HepG2 (cell line): ENCODE measurements around the gene TAS2R50. TPM values are rescaled to one million over a fixed set of nuclear protein-coding genes. Genes with fewer than 3 reads are reported as not detected.

Experiments used
- HCFC1 ChIP-seq: fragments of 150-350 bp; IDR thresholded peaks from 2 replicates; pipeline ENCODE4 v1.6.1; 2014; ENCODE audit warnings: low read depth, low read length
- polyA plus RNA-seq, 8 experiments: library from polyadenylated mRNA; depleted of rRNA in 3 of 8; stranded (reverse) in 7 of 8; unstranded in 1 of 8; fragments of >200 nt; fragmentation: Illumina TruSeq in 4 of 8; extraction: Trizol in 4 of 8; gene quantifications; 2 replicates each; pipeline versions ENCODE4 v1.2.1 to v1.2.3, GENCODE V29; 2011 to 2016; ENCODE audit warnings: low read depth in 4 of 8, missing spikeins in 1 of 8, mixed read lengths in 1 of 8; ENCODE audit not compliant: insufficient read depth in 1 of 8
- total RNA-seq, 5 experiments: library from RNA; depleted of rRNA; stranded (reverse); fragments of >200 nt; fragmentation: Illumina TruSeq; extraction: Trizol; gene quantifications; 2 replicates each; pipeline ENCODE4 v1.2.3, GENCODE V29; 2016; ENCODE audit warnings: low read depth in 1 of 5
- TF ChIP-seq, protein P1 (sequence below): sonication (generic); formaldehyde crosslinking; conservative IDR thresholded peaks from 2 replicates; pipeline ENCODE4 v1.4.0; 2020; ENCODE audit warnings: missing genetic modification reagents

The TAS2R50 gene
- total and polyA plus RNA-seq, 2 of the 13 experiments (the other 11 are each of a cell fraction or from before 2014, with no cell fraction given): 0.17 to 2.2 TPM

DNA sequence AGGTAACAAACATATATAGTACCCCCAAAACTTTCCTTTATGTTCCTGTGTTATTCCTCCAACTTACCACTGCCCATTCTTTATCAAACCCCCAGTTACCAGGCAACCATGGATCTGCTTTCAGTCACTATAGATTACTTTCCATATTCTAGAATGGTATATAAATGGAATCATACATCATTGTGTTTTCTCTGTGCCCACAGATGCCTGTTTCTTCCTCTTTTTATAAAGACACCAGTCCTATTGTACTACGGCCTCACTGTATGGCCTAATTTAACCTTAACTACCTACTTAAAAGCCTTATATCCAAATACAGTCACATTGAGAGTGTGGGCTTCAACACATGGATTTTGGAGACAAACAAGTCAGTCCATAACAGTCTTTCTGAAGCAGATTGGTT, 50.2 kb downstream of the TAS2R50 start (continued):
- TF ChIP-seq, protein P1, sequence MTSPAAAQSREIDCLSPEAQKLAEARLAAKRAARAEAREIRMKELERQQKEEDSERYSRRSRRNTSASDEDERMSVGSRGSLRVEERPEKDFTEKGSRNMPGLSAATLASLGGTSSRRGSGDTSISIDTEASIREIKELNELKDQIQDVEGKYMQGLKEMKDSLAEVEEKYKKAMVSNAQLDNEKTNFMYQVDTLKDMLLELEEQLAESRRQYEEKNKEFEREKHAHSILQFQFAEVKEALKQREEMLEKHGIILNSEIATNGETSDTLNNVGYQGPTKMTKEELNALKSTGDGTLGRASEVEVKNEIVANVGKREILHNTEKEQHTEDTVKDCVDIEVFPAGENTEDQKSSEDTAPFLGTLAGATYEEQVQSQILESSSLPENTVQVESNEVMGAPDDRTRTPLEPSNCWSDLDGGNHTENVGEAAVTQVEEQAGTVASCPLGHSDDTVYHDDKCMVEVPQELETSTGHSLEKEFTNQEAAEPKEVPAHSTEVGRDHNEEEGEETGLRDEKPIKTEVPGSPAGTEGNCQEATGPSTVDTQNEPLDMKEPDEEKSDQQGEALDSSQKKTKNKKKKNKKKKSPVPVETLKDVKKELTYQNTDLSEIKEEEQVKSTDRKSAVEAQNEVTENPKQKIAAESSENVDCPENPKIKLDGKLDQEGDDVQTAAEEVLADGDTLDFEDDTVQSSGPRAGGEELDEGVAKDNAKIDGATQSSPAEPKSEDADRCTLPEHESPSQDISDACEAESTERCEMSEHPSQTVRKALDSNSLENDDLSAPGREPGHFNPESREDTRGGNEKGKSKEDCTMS (CRISPR knock-in tag): no peak
- TF ChIP-seq HCFC1: no peak
- TF ChIP-seq, all 625 proteins: peak for 0

Other genes starting within 250 kb of the TAS2R50 start
- not detected in 2 replicates for gene TAS2R7, start 184.3 kb downstream of the TAS2R50 start, total RNA-seq (2016; rRNA removed; fragmentation: Illumina TruSeq; extraction: Trizol)
- gene TAS2R7, start 184.3 kb downstream of the TAS2R50 start, polyA plus RNA-seq (2011; rRNA removed): not detected in 2 replicates
- gene TAS2R8, start 179.6 kb downstream of the TAS2R50 start, total RNA-seq (2016; rRNA removed; fragmentation: Illumina TruSeq; extraction: Trizol): 0.09 TPM in 1 of 2 replicates, not detected in the other
- gene TAS2R8, start 179.6 kb downstream of the TAS2R50 start, polyA plus RNA-seq (2011; rRNA removed): not detected in 2 replicates
- 0.11 TPM in 1 of 2 replicates, not detected in the other for gene TAS2R9, start 176.7 kb downstream of the TAS2R50 start, total RNA-seq (2016; rRNA removed; fragmentation: Illumina TruSeq; extraction: Trizol)
- not detected in 2 replicates for gene TAS2R9, start 176.7 kb downstream of the TAS2R50 start, polyA plus RNA-seq (2011; rRNA removed)
- 1.00 TPM in 1 of 2 replicates, not detected in the other for gene TAS2R10, start 160.6 kb downstream of the TAS2R50 start, total RNA-seq (2016; rRNA removed; fragmentation: Illumina TruSeq; extraction: Trizol)
- gene TAS2R10, start 160.6 kb downstream of the TAS2R50 start, polyA plus RNA-seq (2011; rRNA removed): 0.98 and 1.1 TPM in 2 replicates
- gene PRR4, start 137.4 kb downstream of the TAS2R50 start, total RNA-seq (2016; rRNA removed; fragmentation: Illumina TruSeq; extraction: Trizol): 1.2 and 2.3 TPM in 2 replicates
- 5.4 and 6.0 TPM in 2 replicates for gene PRR4, start 137.4 kb downstream of the TAS2R50 start, polyA plus RNA-seq (2011; rRNA removed)
- gene PRH1, start 102.7 kb downstream of the TAS2R50 start, total RNA-seq (2016; rRNA removed; fragmentation: Illumina TruSeq; extraction: Trizol): 5.5 and 18.8 TPM in 2 replicates
- 5.3 and 6.4 TPM in 2 replicates for gene PRH1, start 102.7 kb downstream of the TAS2R50 start, polyA plus RNA-seq (2011; rRNA removed)
- 0.46 and 1.3 TPM in 2 replicates for gene TAS2R13, start 77.3 kb downstream of the TAS2R50 start, total RNA-seq (2016; rRNA removed; fragmentation: Illumina TruSeq; extraction: Trizol)
- 0.27 and 0.33 TPM in 2 replicates for gene TAS2R13, start 77.3 kb downstream of the TAS2R50 start, polyA plus RNA-seq (2011; rRNA removed)
- 0.24 TPM in 1 of 2 replicates, not detected in the other for gene PRH2, start 57.7 kb downstream of the TAS2R50 start, total RNA-seq (2016; rRNA removed; fragmentation: Illumina TruSeq; extraction: Trizol)
- 0.48 and 1.3 TPM in 2 replicates for gene PRH2, start 57.7 kb downstream of the TAS2R50 start, polyA plus RNA-seq (2011; rRNA removed)
- 0.32 and 2.3 TPM in 2 replicates for gene TAS2R14, start 47.6 kb downstream of the TAS2R50 start, total RNA-seq (2016; rRNA removed; fragmentation: Illumina TruSeq; extraction: Trizol)
- 0.86 and 1.1 TPM in 2 replicates for gene TAS2R14, start 47.6 kb downstream of the TAS2R50 start, polyA plus RNA-seq (2011; rRNA removed)
- gene TAS2R20, start 11.4 kb upstream of the TAS2R50 start, total RNA-seq (2016; rRNA removed; fragmentation: Illumina TruSeq; extraction: Trizol): 0.48 and 2.9 TPM in 2 replicates
- 0.54 and 0.57 TPM in 2 replicates for gene TAS2R20, start 11.4 kb upstream of the TAS2R50 start, polyA plus RNA-seq (2011; rRNA removed)
- gene TAS2R19, start 35.7 kb upstream of the TAS2R50 start, total RNA-seq (2016; rRNA removed; fragmentation: Illumina TruSeq; extraction: Trizol): 0.88 and 5.3 TPM in 2 replicates
- 0.30 and 0.62 TPM in 2 replicates for gene TAS2R19, start 35.7 kb upstream of the TAS2R50 start, polyA plus RNA-seq (2011; rRNA removed)
- 1.0 and 6.5 TPM in 2 replicates for gene TAS2R31, start 44.5 kb upstream of the TAS2R50 start, total RNA-seq (2016; rRNA removed; fragmentation: Illumina TruSeq; extraction: Trizol)
- gene TAS2R31, start 44.5 kb upstream of the TAS2R50 start, polyA plus RNA-seq (2011; rRNA removed): 0.60 and 0.96 TPM in 2 replicates
- 0.22 and 3.5 TPM in 2 replicates for gene TAS2R46, start 75.4 kb upstream of the TAS2R50 start, total RNA-seq (2016; rRNA removed; fragmentation: Illumina TruSeq; extraction: Trizol)
- gene TAS2R46, start 75.4 kb upstream of the TAS2R50 start, polyA plus RNA-seq (2011; rRNA removed): 0.16 and 0.22 TPM in 2 replicates
- gene TAS2R43, start 105.4 kb upstream of the TAS2R50 start, total RNA-seq (2016; rRNA removed; fragmentation: Illumina TruSeq; extraction: Trizol): 1.7 TPM in 1 of 2 replicates, not detected in the other
- gene TAS2R43, start 105.4 kb upstream of the TAS2R50 start, polyA plus RNA-seq (2011; rRNA removed): 0.15 TPM in 1 of 2 replicates, not detected in the other
- 0.72 and 5.2 TPM in 2 replicates for gene TAS2R30, start 147.7 kb upstream of the TAS2R50 start, total RNA-seq (2016; rRNA removed; fragmentation: Illumina TruSeq; extraction: Trizol)
- gene TAS2R30, start 147.7 kb upstream of the TAS2R50 start, polyA plus RNA-seq (2011; rRNA removed): 0.29 and 0.42 TPM in 2 replicates
- 11.8 and 12.5 TPM in 2 replicates for gene SMIM10L1, start 184.3 kb upstream of the TAS2R50 start, total RNA-seq (2016; rRNA removed; fragmentation: Illumina TruSeq; extraction: Trizol)
- gene SMIM10L1, start 184.3 kb upstream of the TAS2R50 start, polyA plus RNA-seq (2011; rRNA removed): 3.7 and 4.2 TPM in 2 replicates
- gene TAS2R42, start 200.0 kb upstream of the TAS2R50 start, total RNA-seq (2016; rRNA removed; fragmentation: Illumina TruSeq; extraction: Trizol): not detected in 2 replicates
- gene TAS2R42, start 200.0 kb upstream of the TAS2R50 start, polyA plus RNA-seq (2011; rRNA removed): not detected in 2 replicates